Measurements from ENCODE around the gene DPP6.

Gene DPP6

GRCh38 chr7:154474903-154475520, 422.8 kb downstream of the DPP6 start:
- H3K9me3 ChIP-seq: no peaks in the 10 kb centered on the region
- H3K27ac ChIP-seq: no peak overlapping the region
- H3K36me3 ChIP-seq: no peaks in the 10 kb centered on the region
- no peaks in the 10 kb centered on the region for H3K4me1 ChIP-seq (ENCODE audit: control insufficient read depth in 1 of 2, insufficient read depth in 1 of 2, low read depth in 1 of 2, low read length in 1 of 2)
- no peak for TF ChIP-seq CTCF (IDR thresholded peaks at IDR 0.05)
- no peaks in the 10 kb centered on the region for H3K27me3 ChIP-seq
- no peak overlapping the region for H3K4me3 ChIP-seq (ENCODE audit: low read depth in 1 of 2, low read length in 1 of 2)

GRCh38 chr7:154475864-154476263, 423.7 kb downstream of the DPP6 start:
- H3K27me3 ChIP-seq: no peaks in the 10 kb centered on the region
- TF ChIP-seq CTCF (IDR thresholded peaks at IDR 0.05): no peak
- H3K27ac ChIP-seq: no peak overlapping the region
- H3K36me3 ChIP-seq: no peaks in the 10 kb centered on the region
- H3K4me3 ChIP-seq (ENCODE audit: low read depth in 1 of 2, low read length in 1 of 2): no peak overlapping the region
- no peaks in the 10 kb centered on the region for H3K9me3 ChIP-seq
- no peaks in the 10 kb centered on the region for H3K4me1 ChIP-seq (ENCODE audit: control insufficient read depth in 1 of 2, insufficient read depth in 1 of 2, low read depth in 1 of 2, low read length in 1 of 2)

DNA sequence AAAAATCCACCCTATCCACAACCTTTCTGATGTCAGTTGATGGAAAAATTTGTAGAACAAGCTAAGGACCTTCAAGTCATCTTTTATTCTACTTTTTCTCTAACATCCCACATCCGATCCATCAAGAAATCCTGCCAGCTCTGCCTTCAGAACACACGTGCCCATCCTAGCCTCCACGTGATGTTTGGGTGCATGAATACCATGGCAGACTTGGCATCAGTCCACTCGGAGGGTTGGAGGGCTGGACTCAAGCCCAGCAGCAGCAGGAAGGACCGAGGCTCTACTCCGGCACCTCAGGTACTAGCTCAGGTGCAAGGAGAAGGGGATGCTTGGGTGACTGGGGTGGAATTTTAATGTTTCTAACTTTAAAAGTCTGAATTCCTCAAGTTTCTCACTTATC, 428.6 kb downstream of the DPP6 start:
- Histone ChIP-seq H3K27ac (no peak overlapping the region), H3K9me3 (no peaks in the 10 kb centered on the region), H3K4me3 (ENCODE audit: low read depth in 1 of 2, low read length in 1 of 2) (no peak overlapping the region), H3K36me3 (no peaks in the 10 kb centered on the region), H3K4me1 (ENCODE audit: control insufficient read depth in 1 of 2, insufficient read depth in 1 of 2, low read depth in 1 of 2, low read length in 1 of 2) (no peaks in the 10 kb centered on the region), H3K27me3 (no peaks in the 10 kb centered on the region)
- TF ChIP-seq CTCF (IDR thresholded peaks at IDR 0.05): no peak

DNA sequence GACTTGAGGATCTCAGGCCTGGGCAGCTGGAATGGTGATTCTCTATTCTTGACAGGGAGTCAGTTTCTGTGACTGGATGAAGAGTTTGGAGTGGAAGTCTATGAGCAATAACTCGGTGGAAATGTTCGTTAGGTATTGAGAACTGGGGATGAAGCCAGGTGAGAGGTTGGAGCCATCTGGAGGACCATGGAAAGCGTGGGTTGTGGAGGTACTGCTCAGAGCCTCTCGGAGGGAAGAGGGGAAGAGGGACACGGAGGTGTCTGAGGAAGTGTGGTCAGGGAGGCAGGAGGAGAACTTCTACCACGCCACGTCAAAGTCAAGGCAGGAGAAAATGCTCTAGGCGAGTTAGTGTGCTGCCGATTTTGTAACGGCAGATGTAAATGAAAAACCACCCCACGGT, 430.7 kb downstream of the DPP6 start:
- H3K4me1 ChIP-seq (ENCODE audit: control insufficient read depth in 1 of 2, insufficient read depth in 1 of 2, low read depth in 1 of 2, low read length in 1 of 2): no peaks in the 10 kb centered on the region

DNA sequence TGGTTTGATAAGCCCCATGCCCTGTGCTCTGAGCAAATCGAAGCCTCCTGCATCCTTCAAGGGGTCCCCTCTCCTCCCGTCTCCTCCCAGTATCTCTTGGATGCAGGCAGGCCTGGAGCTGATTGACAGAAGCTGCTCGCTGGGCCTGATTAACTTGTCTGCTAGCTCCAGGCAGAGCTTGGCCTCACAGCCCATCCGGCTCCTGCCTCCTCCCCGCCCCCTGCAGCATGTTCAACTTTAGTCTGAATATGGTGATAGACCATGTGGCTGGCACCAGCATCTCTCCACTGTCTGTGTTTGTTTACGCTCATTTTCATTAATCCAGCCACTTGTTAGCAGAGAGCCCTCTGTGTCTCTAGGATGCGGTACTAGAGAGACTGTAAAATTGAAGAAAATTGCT, 432.2 kb downstream of the DPP6 start:
- no peaks in the 10 kb centered on the region for H3K9me3 ChIP-seq
- H3K27me3 ChIP-seq: no peaks in the 10 kb centered on the region
- no peaks in the 10 kb centered on the region for H3K36me3 ChIP-seq
- no peak overlapping the region for H3K27ac ChIP-seq
- TF ChIP-seq CTCF (IDR thresholded peaks at IDR 0.05): no peak
- H3K4me1 ChIP-seq (ENCODE audit: control insufficient read depth in 1 of 2, insufficient read depth in 1 of 2, low read depth in 1 of 2, low read length in 1 of 2): no peaks in the 10 kb centered on the region
- H3K4me3 ChIP-seq (ENCODE audit: low read depth in 1 of 2, low read length in 1 of 2): no peak overlapping the region

More for the DNA sequence above, 430.7 kb downstream of the DPP6 start:
- Histone ChIP-seq H3K27me3 (no peaks in the 10 kb centered on the region), H3K4me3 (ENCODE audit: low read depth in 1 of 2, low read length in 1 of 2) (no peak overlapping the region), H3K27ac (no peak overlapping the region), H3K36me3 (no peaks in the 10 kb centered on the region), H3K9me3 (no peaks in the 10 kb centered on the region)
- no peak for TF ChIP-seq CTCF (IDR thresholded peaks at IDR 0.05)

DNA sequence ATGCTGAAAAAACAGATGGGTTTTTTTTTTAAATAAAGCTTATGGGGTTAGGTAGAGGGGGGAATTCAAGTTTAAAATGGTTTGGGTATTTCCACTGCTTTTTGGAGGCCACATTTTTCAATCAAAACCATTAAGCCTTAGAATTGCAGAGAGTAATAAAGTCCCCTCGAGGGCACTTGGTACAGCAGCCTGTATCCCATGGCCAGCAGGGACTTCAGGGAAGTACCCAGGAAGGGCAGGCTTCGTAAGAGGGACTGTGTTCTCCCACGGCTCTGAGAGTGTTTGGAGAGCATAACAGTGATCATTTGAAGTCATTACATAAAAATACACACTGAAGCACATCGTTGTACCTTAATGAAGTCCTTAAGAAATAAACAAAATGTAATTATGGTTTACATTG, 432.7 kb downstream of the DPP6 start:
- Histone ChIP-seq H3K36me3 (no peaks in the 10 kb centered on the region), H3K27me3 (no peaks in the 10 kb centered on the region), H3K27ac (no peak overlapping the region), H3K4me1 (ENCODE audit: control insufficient read depth in 1 of 2, insufficient read depth in 1 of 2, low read depth in 1 of 2, low read length in 1 of 2) (no peaks in the 10 kb centered on the region), H3K4me3 (ENCODE audit: low read depth in 1 of 2, low read length in 1 of 2) (no peak overlapping the region), H3K9me3 (no peaks in the 10 kb centered on the region)
- no peak for TF ChIP-seq CTCF (IDR thresholded peaks at IDR 0.05)

Measured in neutrophil (primary cell).